ENCODE measurements around the gene LSMEM2. TPM values are rescaled to one million over a fixed set of nuclear protein-coding genes. Genes with fewer than 3 reads are reported as not detected.

The LSMEM2 gene
- total and polyA plus RNA-seq, 8 donors: 0.15 to 0.61 (median 0.41) TPM; not detected in 1

GRCh38 chr3:50325113-50325480 is 46.2 kb downstream of the LSMEM2 start:
- Histone ChIP-seq H3K27me3 (no peaks in the 10 kb centered on the region), H3K4me3 (no peak overlapping the region), H3K36me3 (peaks cover 0 to 29% of the 10 kb centered on the region in 2 donors), H3K9me3 (no peaks in the 10 kb centered on the region), H3K4me1 (peaks cover 19 to 73% of the 10 kb centered on the region in 2 donors), H3K27ac (peak overlapping the region in 1 of 2 donors; percentile 93)
- intact Hi-C loops (cut with DNase I): no loop called here
- no peak for TF ChIP-seq CTCF (IDR thresholded peaks at IDR 0.05)
- DNase-seq: no peak
- no peak for ATAC-seq

GRCh38 chr3:50325497-50326181 is 46.8 kb downstream of the LSMEM2 start:
- intact Hi-C loops (cut with DNase I): no loop called here
- peak overlapping the region in 1 of 2 donors; percentile 93 for H3K27ac ChIP-seq
- H3K36me3 ChIP-seq: peaks cover 0 to 34% of the 10 kb centered on the region in 2 donors
- no peak overlapping the region for H3K4me3 ChIP-seq
- no peak for TF ChIP-seq CTCF (IDR thresholded peaks at IDR 0.05)
- ATAC-seq: no peak
- no peaks in the 10 kb centered on the region for H3K27me3 ChIP-seq
- DNase-seq: no peak
- peaks cover 14 to 67% of the 10 kb centered on the region in 2 donors for H3K4me1 ChIP-seq
- H3K9me3 ChIP-seq: no peaks in the 10 kb centered on the region

- Histone ChIP-seq H3K27me3 (no peaks in the 10 kb centered on the region), H3K27ac (peak overlapping the region in 1 of 2 donors; percentile 93), H3K9me3 (no peaks in the 10 kb centered on the region), H3K36me3 (peaks cover 0 to 40% of the 10 kb centered on the region in 2 donors), H3K4me1 (peaks cover 14 to 67% of the 10 kb centered on the region in 2 donors), H3K4me3 (no peak overlapping the region)
- no peak for TF ChIP-seq CTCF (IDR thresholded peaks at IDR 0.05)
- ATAC-seq: no peak
- intact Hi-C loops (cut with DNase I): no loop called here
- DNase-seq: no peak
These were observed 47.3 kb downstream of the LSMEM2 start for GRCh38 chr3:50326182-50326541.

- no peak for TF ChIP-seq CTCF (IDR thresholded peaks at IDR 0.05)
- DNase-seq (no peak), ATAC-seq (no peak)
- Histone ChIP-seq H3K27me3 (no peaks in the 10 kb centered on the region), H3K4me1 (peaks cover 11 to 68% of the 10 kb centered on the region in 2 donors), H3K4me3 (peak overlapping the region; percentile 95 to 100), H3K9me3 (no peaks in the 10 kb centered on the region), H3K36me3 (peaks cover 0 to 49% of the 10 kb centered on the region in 2 donors), H3K27ac (no peak overlapping the region)
- intact Hi-C loops (cut with DNase I): no loop called here
These were observed 48.2 kb downstream of the LSMEM2 start for GRCh38 chr3:50327129-50327528.

- intact Hi-C loops (cut with DNase I): no loop called here
- peaks cover 0 to 58% of the 10 kb centered on the region in 2 donors for H3K36me3 ChIP-seq
- peak within 1 kb of the TSS; percentile 59 to 84 for H3K27ac ChIP-seq
- no peaks in the 10 kb centered on the region for H3K9me3 ChIP-seq
- peak within 1 kb of the TSS; percentile 95 to 100 for H3K4me3 ChIP-seq
- TF ChIP-seq CTCF (IDR thresholded peaks at IDR 0.05): no peak
- H3K4me1 ChIP-seq: peaks cover 6 to 68% of the 10 kb centered on the region in 2 donors
- no peaks in the 10 kb centered on the region for H3K27me3 ChIP-seq
- ATAC-seq (peak; percentile 93), DNase-seq (peak; percentile 94 to 98 (median 97))
These were observed 49.2 kb downstream of the LSMEM2 start, which contains the start of gene TUSC2 for GRCh38 chr3:50327943-50328691. TSS of gene TUSC2 (minus strand) at chr3:50328223. CDS start at chr3:50328099, 124 bp downstream.
